ENCODE data around the gene DAAM2. TPM values are rescaled to one million over a fixed set of nuclear protein-coding genes. Genes with fewer than 3 reads are reported as not detected.

DAAM2 gene
- total and polyA plus RNA-seq, 9 of the 15 experiments (the other 6 are each of a cell fraction or from before 2014, with no cell fraction given), result 0.01 to 0.07 TPM; not detected in 7

- no peak for TF ChIP-seq REST (IDR thresholded peaks at IDR 0.05; ENCODE audit: borderline replicate concordance)
- TF ChIP-seq REST (CRISPR knock-in tag; IDR thresholded peaks at IDR 0.05; ENCODE audit: low read depth), result no peak
- no peak for TF ChIP-seq SIX5 (IDR thresholded peaks at IDR 0.05; ENCODE audit: borderline replicate concordance in 1 of 2, insufficient read depth in 1 of 2, low read depth in 1 of 2, low read length in 2 of 2)
- no peak for TF ChIP-seq MNT (conservative IDR thresholded peaks at IDR 0.05)
- no peak for TF ChIP-seq KDM1A (IDR thresholded peaks at IDR 0.05)
- no peak for TF ChIP-seq ZNF609 (CRISPR knock-in tag; IDR thresholded peaks at IDR 0.05; ENCODE audit: borderline replicate concordance)
- TF ChIP-seq ZNF75A (CRISPR knock-in tag; IDR thresholded peaks at IDR 0.05), result no peak
- no peak for TF ChIP-seq TEAD1 (CRISPR knock-in tag; IDR thresholded peaks at IDR 0.05)
Observed at GRCh38 chr6:39853604-39854003, 61.4 kb downstream of the DAAM2 start (continued).
